Heart right ventricle (tissue), 16 donors: ENCODE data around the gene GAK. TPM values are rescaled to one million over a fixed set of nuclear protein-coding genes. Genes with fewer than 3 reads are reported as not detected.
A peak's percentile ranks its signal among the peaks of the same experiment; 100 is the strongest.

Experiments used
- ATAC-seq, 8 donors: fragments of 200-7000 bp; cut with Tn5 transposase; one replicate each; pipeline ENCODE4 v1.9.1; 2020; ENCODE audit warnings: mild to moderate bottlenecking in 8 of 8, moderate library complexity in 8 of 8, moderate number of reproducible peaks in 1 of 8
- DNase-seq, 2 donors: peaks; one replicate each; pipeline ENCODE4 v3.0.0-alpha.2; 2020
- H3K27ac ChIP-seq, 10 donors: fragments of 200-600 bp; sonication (generic) in 2 of 10; one replicate each; pipeline versions ENCODE4 v1.5.0 to v1.8.0; 2020 to 2022; ENCODE audit warnings: mild to moderate bottlenecking in 3 of 10
- H3K27me3 ChIP-seq, 7 donors: fragments of 200-600 bp; one replicate each; pipeline ENCODE4 v1.8.0; 2021 to 2022; ENCODE audit warnings: mild to moderate bottlenecking in 2 of 7
- H3K36me3 ChIP-seq, 9 donors: fragments of 200-600 bp; sonication (generic) in 1 of 9; one replicate each; pipeline versions ENCODE4 v1.5.0 to v1.8.0; 2020 to 2022; ENCODE audit warnings: mild to moderate bottlenecking in 2 of 9
- H3K4me1 ChIP-seq, 9 donors: fragments of 200-600 bp; sonication (generic) in 1 of 9; one replicate each; pipeline versions ENCODE4 v1.5.0 to v1.8.0; 2020 to 2022; ENCODE audit warnings: mild to moderate bottlenecking in 4 of 9
- H3K4me3 ChIP-seq, 10 donors: fragments of 200-600 bp; sonication (generic) in 2 of 10; one replicate each; pipeline versions ENCODE4 v1.5.0 to v1.8.0; 2020 to 2022; ENCODE audit warnings: mild to moderate bottlenecking in 7 of 10, moderate library complexity in 2 of 10
- H3K9me3 ChIP-seq, 11 donors: fragments of 200-600 bp in 10 of 11; sonication (generic) in 2 of 11; one replicate each; pipeline versions ENCODE4 v1.5.0 to v1.8.0; 2013 to 2022; ENCODE audit warnings: mild to moderate bottlenecking in 2 of 11, control low read depth in 1 of 11, moderate library complexity in 1 of 11
- WGBS, 2 donors: extraction: QIAGEN DNeasy Blood & Tissue Kit; methylation state at CpG; one replicate each; pipeline ENCODE4 v1.1.7; 2013; ENCODE audit warnings: inconsistent platforms in 1 of 2; 5-methylcytosine and 5-hydroxymethylcytosine counted together
- intact Hi-C, 10 donors: fragments of 100-400 bp; cut with DNase I; formaldehyde crosslinking; loops; one replicate each; pipeline versions ENCODE4 v1.11.1 to v1.14.2; 2022
- polyA plus RNA-seq, 2 donors: library from polyadenylated mRNA; stranded (reverse); fragments of 200-250 nt; gene quantifications; one replicate each; pipeline ENCODE4 v1.2.3, GENCODE V29; 2013
- total RNA-seq, 10 donors: library from RNA; stranded (reverse); fragmentation: NEBNext Ultra II Directional in 3 of 10; extraction: Animal tissue kit (Norgen Biotek cat#: 25700) in 3 of 10; gene quantifications; one replicate each; pipeline versions ENCODE4 v1.2.1 to v1.2.4, GENCODE V29; 2021 to 2023
- TF ChIP-seq, protein P1 (sequence below), 9 donors: fragments of 200-600 bp; sonication (generic) in 2 of 9; IDR thresholded peaks; one replicate each; pipeline versions ENCODE4 v1.5.0 to v1.8.0; 2021 to 2022; ENCODE audit warnings: antibody characterized with exemption in 9 of 9, mild to moderate bottlenecking in 5 of 9, moderate library complexity in 1 of 9
- donor health status: Arrhythmogenic right ventricular cardiomyopathy.
- donor health status: ischemic (EF 13 %, LVEDD 7.1; RV severe dilation, severe dysfunction).
- donor health status: healthy with polysubstance abuse.
- donor health status: DM: no; HTN: yes; CAD: no.
- donor health status: DM: no; HTN: no; CAD: no.
- donor health status: ischemic (EF 25% LVEDD 6.9; RV normal size, moderate dysfunction).
- donor health status: ischemic (EF 25% LVEDD 5.7; RV mildly dilated, moderate dysfunction).
- donor health status: healthy.
- donor health status: DM: yes; HTN: yes; CAD: no.
- donor health status: Ischemic cardiomyopathy.
- donor health status: ischemic (EF 35%, LVEDD 5.7; RV mildly dilated, moderate dysfunction).
- donor health status: nonischemic (EF 11% LVEDD 7.7; RV severe dilation, severe dysfunction).
- donor health status: DM: yes; HTN: yes; CAD: no.
- donor health status: PGD.
- donor health status: ischemic (EF 29% LVEDD 5.4; RV normal size, mild dysfunction).
- donor health status: nonischemic (EF 23%, LVEDD 6.1; RV moderate dilation, normal function).

GAK gene
- total and polyA plus RNA-seq, 12 donors, result 21.0 to 105 (median 29.2) TPM

DNA sequence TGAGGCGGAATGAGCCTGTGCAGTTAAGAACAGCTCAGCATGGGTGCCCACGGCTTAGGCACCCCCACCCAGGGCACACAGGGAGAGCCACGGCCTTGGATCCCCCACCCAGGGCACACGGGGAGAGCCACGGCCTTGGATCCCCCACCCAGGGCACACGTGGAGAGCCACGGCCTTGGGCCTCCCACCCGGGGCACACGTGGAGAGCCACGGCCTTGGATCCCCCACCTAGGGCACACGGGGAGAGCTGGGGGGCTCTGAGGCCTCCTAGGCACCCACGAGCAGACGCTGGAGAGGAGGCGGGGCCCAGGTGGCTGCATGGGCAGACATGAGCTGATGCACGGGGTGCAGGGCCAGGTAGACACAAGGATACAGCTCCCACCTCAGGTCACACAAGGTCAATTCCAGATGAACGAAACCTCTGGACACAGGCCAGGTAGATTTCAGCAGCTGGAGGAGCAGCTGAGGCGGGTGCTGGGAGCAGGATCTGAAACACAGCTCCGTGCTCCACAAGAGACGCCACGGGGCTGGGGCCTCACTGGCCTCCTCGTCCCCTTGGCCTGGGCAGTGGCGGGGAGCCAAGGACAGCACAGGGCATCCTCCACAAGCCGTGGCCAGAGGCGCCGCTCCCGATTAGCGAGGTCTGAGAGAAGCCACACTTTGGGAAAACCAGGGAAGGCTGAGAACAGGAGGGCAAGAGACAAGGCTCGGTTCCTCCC lies 30.8 kb downstream of the GAK start:
- 64 to 73% methylated on average over 28 of the region's 28 CpGs for WGBS, 2 donors
- intact Hi-C loops, result no loop called here
- Histone ChIP-seq H3K27ac (no peak overlapping the region), H3K36me3 (peaks cover 0 to 72% (median 17%) of the 10 kb centered on the region in 9 donors), H3K27me3 (no peaks in the 10 kb centered on the region), H3K4me1 (peaks cover 0 to 7% (median 0%) of the 10 kb centered on the region in 9 donors), H3K4me3 (no peak overlapping the region), H3K9me3 (no peaks in the 10 kb centered on the region)
- peak in 3 of 8 donors; percentile 6 to 20 (median 8) for ATAC-seq
- TF ChIP-seq, protein P1, sequence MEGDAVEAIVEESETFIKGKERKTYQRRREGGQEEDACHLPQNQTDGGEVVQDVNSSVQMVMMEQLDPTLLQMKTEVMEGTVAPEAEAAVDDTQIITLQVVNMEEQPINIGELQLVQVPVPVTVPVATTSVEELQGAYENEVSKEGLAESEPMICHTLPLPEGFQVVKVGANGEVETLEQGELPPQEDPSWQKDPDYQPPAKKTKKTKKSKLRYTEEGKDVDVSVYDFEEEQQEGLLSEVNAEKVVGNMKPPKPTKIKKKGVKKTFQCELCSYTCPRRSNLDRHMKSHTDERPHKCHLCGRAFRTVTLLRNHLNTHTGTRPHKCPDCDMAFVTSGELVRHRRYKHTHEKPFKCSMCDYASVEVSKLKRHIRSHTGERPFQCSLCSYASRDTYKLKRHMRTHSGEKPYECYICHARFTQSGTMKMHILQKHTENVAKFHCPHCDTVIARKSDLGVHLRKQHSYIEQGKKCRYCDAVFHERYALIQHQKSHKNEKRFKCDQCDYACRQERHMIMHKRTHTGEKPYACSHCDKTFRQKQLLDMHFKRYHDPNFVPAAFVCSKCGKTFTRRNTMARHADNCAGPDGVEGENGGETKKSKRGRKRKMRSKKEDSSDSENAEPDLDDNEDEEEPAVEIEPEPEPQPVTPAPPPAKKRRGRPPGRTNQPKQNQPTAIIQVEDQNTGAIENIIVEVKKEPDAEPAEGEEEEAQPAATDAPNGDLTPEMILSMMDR (IDR thresholded peaks at IDR 0.05), result no peak
- peak in 1 of 2 donors; percentile 23 for DNase-seq

- no peaks in the 10 kb centered on the region for H3K9me3 ChIP-seq
- H3K27me3 ChIP-seq, result no peaks in the 10 kb centered on the region
- intact Hi-C loops, result no loop called here
- DNase-seq, result peak in 1 of 2 donors; percentile 5
- H3K27ac ChIP-seq, result no peak overlapping the region
- H3K4me3 ChIP-seq, result no peak overlapping the region
- TF ChIP-seq, protein P1 (IDR thresholded peaks at IDR 0.05), result no peak
- 96 to 98% methylated on average over 6 of the region's 6 CpGs for WGBS, 2 donors
- H3K36me3 ChIP-seq, result peaks cover 0 to 78% (median 18%) of the 10 kb centered on the region in 9 donors
- H3K4me1 ChIP-seq, result peaks cover 0 to 7% (median 0%) of the 10 kb centered on the region in 9 donors
- ATAC-seq, result no peak
These were observed 31.4 kb downstream of the GAK start for GRCh38 chr4:900721-901120.

- DNase-seq (peak in 1 of 2 donors; percentile 3), ATAC-seq (no peak)
- H3K9me3 ChIP-seq, result no peaks in the 10 kb centered on the region
- peaks cover 0 to 7% (median 0%) of the 10 kb centered on the region in 9 donors for H3K4me1 ChIP-seq
- H3K4me3 ChIP-seq, result no peak overlapping the region
- TF ChIP-seq, protein P1 (IDR thresholded peaks at IDR 0.05), result no peak
- 94% methylated on average over 26 of the region's 26 CpGs for WGBS, 2 donors
- H3K36me3 ChIP-seq, result peaks cover 0 to 85% (median 18%) of the 10 kb centered on the region in 9 donors
- no peak overlapping the region for H3K27ac ChIP-seq
- intact Hi-C loops, result no loop called here
- no peaks in the 10 kb centered on the region for H3K27me3 ChIP-seq
These were observed 32.0 kb downstream of the GAK start for GRCh38 chr4:900073-900472.

- WGBS, 2 donors, result 87 to 88% methylated on average over 12 of the region's 12 CpGs
- no peak overlapping the region for H3K4me3 ChIP-seq
- DNase-seq (peak in 1 of 2 donors; percentile 9), ATAC-seq (no peak)
- H3K36me3 ChIP-seq, result peaks cover 0 to 85% (median 18%) of the 10 kb centered on the region in 9 donors
- H3K4me1 ChIP-seq, result peaks cover 0 to 7% (median 0%) of the 10 kb centered on the region in 9 donors
- H3K27me3 ChIP-seq, result no peaks in the 10 kb centered on the region
- no peak overlapping the region for H3K27ac ChIP-seq
- intact Hi-C loops, result loop anchor here in 1 of 10 donors (10.0 kb wide), 1 partner anchor 155 kb away; no protein-coding TSS in a partner anchor
- no peaks in the 10 kb centered on the region for H3K9me3 ChIP-seq
- TF ChIP-seq, protein P1 (IDR thresholded peaks at IDR 0.05), result no peak
These were observed 32.6 kb downstream of the GAK start for GRCh38 chr4:899556-899906.
